Measurements from ENCODE around the gene TTK. TPM values are rescaled to one million over a fixed set of nuclear protein-coding genes. Genes with fewer than 3 reads are reported as not detected.
A peak's percentile ranks its signal among the peaks of the same experiment; 100 is the strongest.

TTK gene
- total RNA-seq, 4 donors from 2014 or later = 1.4 to 4.5 (median 2.5) TPM

- no peak for DNase-seq (ENCODE audit: low spot score in 2 of 2)
- no peak overlapping the region for H3K4me3 ChIP-seq (ENCODE audit: low read depth, poor library complexity, severe bottlenecking)
- TF ChIP-seq POLR2A (IDR thresholded peaks at IDR 0.05) = no peak
- TF ChIP-seq, protein P1, sequence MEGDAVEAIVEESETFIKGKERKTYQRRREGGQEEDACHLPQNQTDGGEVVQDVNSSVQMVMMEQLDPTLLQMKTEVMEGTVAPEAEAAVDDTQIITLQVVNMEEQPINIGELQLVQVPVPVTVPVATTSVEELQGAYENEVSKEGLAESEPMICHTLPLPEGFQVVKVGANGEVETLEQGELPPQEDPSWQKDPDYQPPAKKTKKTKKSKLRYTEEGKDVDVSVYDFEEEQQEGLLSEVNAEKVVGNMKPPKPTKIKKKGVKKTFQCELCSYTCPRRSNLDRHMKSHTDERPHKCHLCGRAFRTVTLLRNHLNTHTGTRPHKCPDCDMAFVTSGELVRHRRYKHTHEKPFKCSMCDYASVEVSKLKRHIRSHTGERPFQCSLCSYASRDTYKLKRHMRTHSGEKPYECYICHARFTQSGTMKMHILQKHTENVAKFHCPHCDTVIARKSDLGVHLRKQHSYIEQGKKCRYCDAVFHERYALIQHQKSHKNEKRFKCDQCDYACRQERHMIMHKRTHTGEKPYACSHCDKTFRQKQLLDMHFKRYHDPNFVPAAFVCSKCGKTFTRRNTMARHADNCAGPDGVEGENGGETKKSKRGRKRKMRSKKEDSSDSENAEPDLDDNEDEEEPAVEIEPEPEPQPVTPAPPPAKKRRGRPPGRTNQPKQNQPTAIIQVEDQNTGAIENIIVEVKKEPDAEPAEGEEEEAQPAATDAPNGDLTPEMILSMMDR (IDR thresholded peaks at IDR 0.05) = no peak
- 67 to 77% methylated on average over 2 of the region's 2 CpGs for WGBS, 2 donors
- intact Hi-C loops (cut with DNase I; ENCODE audit: low total_unique reads) = no loop called here
These were observed 11.2 kb upstream of the TTK start for GRCh38 chr6:79993012-79993910.

DNA sequence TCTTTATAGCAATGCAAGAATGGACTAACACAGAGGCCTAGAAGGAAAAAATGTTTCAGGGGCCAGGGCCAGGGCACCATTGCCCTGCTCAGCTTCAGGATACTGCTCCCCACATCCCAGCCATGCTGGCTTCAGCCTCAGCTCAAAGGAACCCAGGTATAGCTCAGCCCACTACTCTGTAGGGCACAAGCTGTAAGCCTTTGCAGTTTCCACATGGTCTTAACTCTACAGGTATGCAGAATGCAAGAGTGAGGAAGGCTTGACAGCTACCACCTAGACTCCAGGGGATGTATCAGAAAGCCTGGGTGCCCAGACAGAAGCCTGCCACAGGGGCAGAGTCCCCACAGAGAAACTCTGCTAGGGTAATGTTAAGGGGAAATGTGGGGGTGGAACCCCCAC is 10.5 kb upstream of the TTK start:
- no peak overlapping the region for H3K4me3 ChIP-seq (ENCODE audit: low read depth, poor library complexity, severe bottlenecking)
- TF ChIP-seq, protein P1 (IDR thresholded peaks at IDR 0.05) = no peak
- TF ChIP-seq POLR2A (IDR thresholded peaks at IDR 0.05) = no peak
- DNase-seq (ENCODE audit: low spot score in 2 of 2) = no peak
- intact Hi-C loops (cut with DNase I; ENCODE audit: low total_unique reads) = no loop called here

DNA sequence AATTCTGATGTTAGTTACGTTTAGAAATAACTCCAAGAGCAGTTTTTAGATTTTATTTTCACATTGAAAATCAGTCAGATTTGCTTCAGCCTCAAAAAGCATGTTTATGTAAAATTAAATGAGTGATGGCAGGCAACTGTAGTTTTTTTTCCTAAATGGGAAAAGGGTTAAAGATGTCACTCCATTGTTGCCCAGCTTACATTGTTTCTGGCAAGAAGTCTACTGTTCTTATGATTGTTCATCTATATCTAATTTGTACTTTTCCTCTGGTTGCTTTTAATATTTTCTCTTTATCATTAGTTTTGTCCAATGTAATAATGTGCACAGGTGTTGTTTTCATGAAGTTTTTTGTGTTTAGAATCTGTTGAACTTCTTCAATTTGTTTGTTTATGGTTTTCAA is 6.7 kb upstream of the TTK start:
- intact Hi-C loops (cut with DNase I; ENCODE audit: low total_unique reads) = no loop called here
- TF ChIP-seq, protein P1 (IDR thresholded peaks at IDR 0.05) = no peak
- no peak for TF ChIP-seq POLR2A (IDR thresholded peaks at IDR 0.05)
- no peak for DNase-seq (ENCODE audit: low spot score in 2 of 2)
- no peak overlapping the region for H3K4me3 ChIP-seq (ENCODE audit: low read depth, poor library complexity, severe bottlenecking)
- WGBS, 2 donors = 64 to 70% methylated on average over 1 of the region's 1 CpG

- TF ChIP-seq POLR2A (IDR thresholded peaks at IDR 0.05) = no peak
- TF ChIP-seq, protein P1 (IDR thresholded peaks at IDR 0.05) = no peak
- intact Hi-C loops (cut with DNase I; ENCODE audit: low total_unique reads) = no loop called here
- 90% methylated on average over 1 of the region's 1 CpG for WGBS, 2 donors
- no peak for DNase-seq (ENCODE audit: low spot score in 2 of 2)
- H3K4me3 ChIP-seq (ENCODE audit: low read depth, poor library complexity, severe bottlenecking) = no peak overlapping the region
These were observed 3.1 kb upstream of the TTK start for GRCh38 chr6:80001337-80001736.

DNA sequence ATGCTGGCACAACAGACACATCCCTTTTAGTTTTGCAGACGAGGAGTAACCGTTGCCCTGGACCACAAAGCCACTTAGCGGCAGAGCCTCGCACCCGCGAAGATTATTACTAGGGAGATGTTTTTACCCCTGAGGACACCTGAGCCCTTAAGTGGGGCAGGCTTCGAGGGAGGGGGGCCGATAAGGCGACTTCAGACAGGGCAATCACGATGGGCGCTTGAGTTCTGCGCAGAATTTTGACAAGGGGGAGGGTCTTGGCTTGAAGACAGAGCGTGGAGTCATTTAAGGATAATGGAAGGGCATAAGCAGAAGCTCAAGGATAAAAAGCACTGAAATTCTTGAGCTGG is 650 bp upstream of the TTK start:
- peak in 1 of 2 donors; percentile 19 for DNase-seq (ENCODE audit: low spot score in 2 of 2)
- H3K4me3 ChIP-seq (ENCODE audit: low read depth, poor library complexity, severe bottlenecking) = peak overlapping the region; percentile 33
- intact Hi-C loops (cut with DNase I; ENCODE audit: low total_unique reads) = no loop called here
- TF ChIP-seq, protein P1 (IDR thresholded peaks at IDR 0.05) = no peak
- TF ChIP-seq POLR2A (IDR thresholded peaks at IDR 0.05) = no peak
- WGBS, 2 donors = 4% methylated on average over 12 to 13 of the region's 13 CpGs

GRCh38 chr6:80005406-80005805 is 957 bp downstream of the TTK start:
- TF ChIP-seq POLR2A (IDR thresholded peaks at IDR 0.05) = no peak
- TF ChIP-seq, protein P1 (IDR thresholded peaks at IDR 0.05) = no peak
- intact Hi-C loops (cut with DNase I; ENCODE audit: low total_unique reads) = no loop called here
- no peak overlapping the region for H3K4me3 ChIP-seq (ENCODE audit: low read depth, poor library complexity, severe bottlenecking)
- no peak for DNase-seq (ENCODE audit: low spot score in 2 of 2)
- WGBS, 2 donors = 47 to 53% methylated on average over 6 of the region's 6 CpGs
